Measurements from ENCODE around the gene MARK4.

Gene MARK4

DNA sequence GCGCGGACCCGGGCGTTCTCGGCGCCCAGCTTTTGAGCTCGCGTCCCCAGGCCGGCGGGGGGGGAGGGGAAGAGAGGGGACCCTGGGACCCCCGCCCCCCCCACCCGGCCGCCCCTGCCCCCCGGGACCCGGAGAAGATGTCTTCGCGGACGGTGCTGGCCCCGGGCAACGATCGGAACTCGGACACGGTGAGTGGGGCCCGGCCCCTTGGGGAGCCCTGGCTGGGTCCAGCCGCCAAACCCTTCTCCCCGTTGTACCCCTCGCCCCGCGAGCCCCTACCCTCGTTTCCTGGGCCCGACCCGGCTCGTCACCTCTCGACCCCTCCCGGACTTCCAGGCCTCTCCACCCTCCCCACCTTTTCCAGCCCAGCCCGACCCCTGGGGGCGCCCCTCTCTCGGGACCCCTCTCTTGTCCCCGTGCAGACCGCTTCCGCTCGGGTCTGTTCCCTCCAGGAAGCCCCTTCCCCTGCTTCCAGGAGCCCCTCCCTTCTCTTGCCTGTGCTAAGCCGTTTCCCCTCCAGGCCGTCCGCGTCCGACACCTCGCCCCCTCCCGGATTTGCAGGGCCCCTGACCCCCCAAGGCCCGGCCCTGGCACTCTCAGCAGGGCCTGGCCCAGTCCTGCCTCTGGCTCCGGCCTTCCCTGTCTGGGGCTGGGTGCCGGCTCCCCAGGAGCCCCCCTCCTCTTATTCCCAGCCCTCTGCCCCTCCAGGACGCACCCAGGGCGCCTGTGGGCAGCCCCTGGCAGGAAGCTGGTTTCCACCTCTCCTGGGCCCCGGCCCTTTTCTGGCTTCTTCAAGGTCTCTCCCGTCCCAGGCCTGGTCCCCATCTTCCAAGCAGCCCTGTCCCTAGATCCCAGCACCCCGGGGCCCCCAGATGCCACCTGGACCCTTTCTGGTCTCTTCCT is 632 bp downstream of the MARK4 start:
- TF ChIP-seq, protein P1, sequence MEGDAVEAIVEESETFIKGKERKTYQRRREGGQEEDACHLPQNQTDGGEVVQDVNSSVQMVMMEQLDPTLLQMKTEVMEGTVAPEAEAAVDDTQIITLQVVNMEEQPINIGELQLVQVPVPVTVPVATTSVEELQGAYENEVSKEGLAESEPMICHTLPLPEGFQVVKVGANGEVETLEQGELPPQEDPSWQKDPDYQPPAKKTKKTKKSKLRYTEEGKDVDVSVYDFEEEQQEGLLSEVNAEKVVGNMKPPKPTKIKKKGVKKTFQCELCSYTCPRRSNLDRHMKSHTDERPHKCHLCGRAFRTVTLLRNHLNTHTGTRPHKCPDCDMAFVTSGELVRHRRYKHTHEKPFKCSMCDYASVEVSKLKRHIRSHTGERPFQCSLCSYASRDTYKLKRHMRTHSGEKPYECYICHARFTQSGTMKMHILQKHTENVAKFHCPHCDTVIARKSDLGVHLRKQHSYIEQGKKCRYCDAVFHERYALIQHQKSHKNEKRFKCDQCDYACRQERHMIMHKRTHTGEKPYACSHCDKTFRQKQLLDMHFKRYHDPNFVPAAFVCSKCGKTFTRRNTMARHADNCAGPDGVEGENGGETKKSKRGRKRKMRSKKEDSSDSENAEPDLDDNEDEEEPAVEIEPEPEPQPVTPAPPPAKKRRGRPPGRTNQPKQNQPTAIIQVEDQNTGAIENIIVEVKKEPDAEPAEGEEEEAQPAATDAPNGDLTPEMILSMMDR (IDR thresholded peaks at IDR 0.05; ENCODE audit: extremely low read depth, missing control alignments), result no peak
- peak; percentile 77 for DNase-seq (ENCODE audit: low spot score)

DNA sequence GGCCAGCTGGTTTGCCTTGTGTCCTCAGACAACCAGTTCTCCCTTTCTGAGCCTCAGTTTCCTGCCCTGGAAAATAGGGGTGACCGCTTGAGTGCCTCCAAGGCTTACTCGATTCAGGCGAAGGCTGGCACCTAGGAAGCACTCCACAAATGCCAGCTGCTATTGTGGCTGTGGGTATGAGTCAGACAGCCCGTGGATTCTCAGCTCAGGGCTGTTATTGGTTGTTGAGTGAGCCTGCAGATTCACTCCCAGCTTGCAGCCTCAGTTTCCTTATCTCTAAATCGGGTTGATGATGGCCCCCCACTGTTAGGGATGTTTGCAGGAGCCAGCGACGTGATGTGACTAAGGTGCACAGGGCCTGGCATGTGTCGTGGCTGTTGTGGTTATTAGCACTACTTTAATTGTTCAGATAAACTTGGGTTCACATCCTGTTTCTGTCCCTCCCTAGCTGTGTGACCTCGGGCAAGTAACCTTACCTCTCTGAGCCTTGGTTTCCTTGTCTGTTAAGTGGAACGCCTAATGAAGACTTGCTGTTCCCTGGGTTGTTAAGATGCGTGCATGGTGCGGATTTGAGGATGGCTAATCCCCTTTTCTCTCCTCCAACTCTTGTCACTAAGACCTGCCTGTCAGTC is 2.4 kb downstream of the MARK4 start:
- TF ChIP-seq, protein P1 (IDR thresholded peaks at IDR 0.05; ENCODE audit: extremely low read depth, missing control alignments), result no peak
- DNase-seq (ENCODE audit: low spot score), result no peak

DNA sequence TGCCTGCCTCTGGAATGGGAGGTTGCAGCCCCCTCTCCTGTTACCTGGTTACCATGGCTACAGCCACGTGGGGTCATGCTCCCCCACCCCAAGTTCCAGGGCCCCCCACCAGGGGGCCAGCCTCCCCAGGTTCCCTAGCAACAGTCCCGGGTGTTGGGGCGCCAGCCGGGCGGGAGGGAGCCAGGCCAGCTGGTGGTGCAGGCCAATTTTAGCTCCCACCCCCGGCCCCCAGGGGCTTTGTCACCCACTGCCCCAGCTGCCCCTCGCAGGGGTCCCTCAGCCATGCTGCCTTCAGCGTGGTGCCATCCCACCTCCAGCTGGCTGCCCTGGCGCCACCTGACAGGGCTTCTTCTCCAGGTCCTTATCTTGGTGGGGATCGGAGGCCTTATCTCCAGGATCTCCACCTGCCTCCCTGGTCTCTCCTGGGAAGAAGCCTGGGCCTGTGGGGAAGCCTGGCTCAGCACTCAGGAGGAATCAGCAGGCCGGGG is 3.0 kb downstream of the MARK4 start:
- TF ChIP-seq, protein P1 (IDR thresholded peaks at IDR 0.05; ENCODE audit: extremely low read depth, missing control alignments), result no peak
- no peak for DNase-seq (ENCODE audit: low spot score)

DNA sequence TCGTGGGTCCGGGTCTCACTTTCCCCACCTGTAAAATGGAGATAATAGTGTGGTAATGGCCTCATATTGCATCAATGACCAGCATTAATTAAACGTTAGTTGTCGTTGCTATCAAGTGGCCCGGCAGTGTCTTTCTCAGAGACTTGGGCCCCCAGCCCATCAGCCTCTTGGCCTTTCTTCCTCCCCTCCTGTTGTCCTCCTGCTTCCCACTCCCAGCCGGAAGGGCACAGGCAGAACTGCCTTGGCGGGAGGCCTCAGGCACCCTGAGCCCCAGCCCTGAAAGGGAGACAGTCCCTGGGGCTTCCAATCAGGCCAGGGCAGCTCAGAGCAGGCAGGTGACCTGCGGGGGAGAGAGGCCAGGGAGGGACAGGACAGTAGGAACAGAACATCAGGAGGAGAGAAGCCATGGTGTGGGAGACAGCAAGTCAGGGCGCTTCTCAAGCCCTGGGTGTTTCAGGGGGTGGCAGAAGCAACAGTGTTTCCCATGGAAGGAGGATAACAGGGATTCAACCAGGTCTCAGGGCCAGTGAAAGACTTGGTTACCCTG is 4.6 kb downstream of the MARK4 start:
- DNase-seq (ENCODE audit: low spot score), result no peak
- TF ChIP-seq, protein P1 (IDR thresholded peaks at IDR 0.05; ENCODE audit: extremely low read depth, missing control alignments), result no peak

DNA sequence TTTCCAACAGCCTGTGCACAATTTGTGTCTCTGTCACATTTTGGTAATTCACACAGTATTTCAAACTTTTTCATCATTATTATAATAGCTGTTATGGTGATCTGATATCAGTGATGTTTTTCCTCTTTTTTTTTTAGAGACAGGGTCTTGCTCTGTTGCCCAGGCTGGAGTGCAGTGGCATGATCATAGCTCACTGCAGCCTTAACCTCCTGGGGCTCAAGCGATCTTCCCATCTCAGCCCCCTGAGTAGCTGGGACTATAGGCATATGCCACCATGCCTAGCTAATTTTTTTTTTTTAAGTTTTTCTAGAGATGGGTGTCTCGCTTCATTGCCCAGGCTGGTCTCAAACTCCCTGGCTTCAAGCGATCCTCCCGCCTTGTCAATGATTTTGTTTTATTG is 5.8 kb downstream of the MARK4 start:
- TF ChIP-seq, protein P1 (IDR thresholded peaks at IDR 0.05; ENCODE audit: extremely low read depth, missing control alignments), result no peak
- DNase-seq (ENCODE audit: low spot score), result no peak

DNA sequence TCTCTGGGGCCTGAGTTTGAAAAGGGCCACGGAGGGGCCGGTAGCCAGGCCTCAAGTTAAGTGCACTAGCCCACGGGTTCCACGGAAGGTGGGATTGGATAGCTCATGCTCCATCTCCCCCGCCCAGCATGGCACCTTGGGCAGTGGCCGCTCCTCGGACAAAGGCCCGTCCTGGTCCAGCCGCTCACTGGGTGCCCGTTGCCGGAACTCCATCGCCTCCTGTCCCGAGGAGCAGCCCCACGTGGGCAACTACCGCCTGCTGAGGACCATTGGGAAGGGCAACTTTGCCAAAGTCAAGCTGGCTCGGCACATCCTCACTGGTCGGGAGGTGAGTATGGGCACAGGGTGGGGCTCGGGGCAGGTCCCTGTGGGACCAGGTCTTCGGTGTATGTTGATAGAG is 7.8 kb downstream of the MARK4 start:
- TF ChIP-seq, protein P1 (IDR thresholded peaks at IDR 0.05; ENCODE audit: extremely low read depth, missing control alignments), result no peak
- DNase-seq (ENCODE audit: low spot score), result no peak

DNA sequence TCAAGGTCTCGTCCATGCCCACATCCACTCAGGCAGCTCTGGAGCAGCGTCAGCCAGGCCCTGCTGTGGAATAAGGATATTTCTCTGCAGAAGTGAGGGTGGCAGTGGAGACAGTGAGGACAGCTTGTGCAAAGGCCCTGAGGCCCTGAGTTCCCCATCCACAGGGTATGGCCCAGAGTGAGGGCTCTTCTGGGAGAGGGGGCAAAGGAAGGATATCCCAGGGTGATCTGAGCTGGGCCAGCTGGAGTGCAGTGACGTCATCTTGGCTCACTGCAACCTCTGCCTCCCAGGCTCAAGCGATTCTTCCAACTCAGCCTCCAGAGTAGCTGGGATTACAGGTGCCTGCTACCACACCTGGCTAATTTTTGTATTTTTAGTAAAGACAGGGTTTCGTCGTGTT is 11.5 kb downstream of the MARK4 start:
- TF ChIP-seq, protein P1 (IDR thresholded peaks at IDR 0.05; ENCODE audit: extremely low read depth, missing control alignments), result no peak
- DNase-seq (ENCODE audit: low spot score), result no peak

Data from GM20000 (cell line).